ENCODE results near the gene VNN1. TPM values are rescaled to one million over a fixed set of nuclear protein-coding genes. Genes with fewer than 3 reads are reported as not detected.

VNN1 gene
- total and polyA plus RNA-seq, 3 donors from 2014 or later, result 0.16 to 0.54 (median 0.37) TPM

DNA sequence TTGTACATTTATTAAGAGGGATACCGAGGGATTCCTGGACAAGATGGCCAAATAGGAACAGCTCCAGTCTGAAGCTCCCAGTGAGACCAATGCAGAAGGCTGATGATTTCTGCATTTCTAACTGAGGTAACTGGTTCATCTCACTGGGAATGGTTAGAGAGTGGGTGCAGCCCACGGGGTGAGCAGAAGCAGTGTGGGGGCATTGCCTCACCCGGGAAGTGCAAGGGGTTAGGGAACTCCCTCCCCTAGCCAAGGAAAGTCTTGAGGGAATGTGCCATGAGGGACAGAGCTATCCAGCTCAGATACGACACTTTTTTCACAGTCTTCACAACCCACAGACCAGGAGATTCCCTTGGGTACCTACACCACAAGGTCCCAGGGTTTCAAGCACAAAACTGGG, 79.1 kb downstream of the VNN1 start:
- WGBS, 2 donors, result 82% methylated on average over 4 of the region's 4 CpGs
- Histone ChIP-seq H3K36me3 (ENCODE audit: low read depth, missing control alignments) (no peaks in the 10 kb centered on the region), H3K9me3 (no peaks in the 10 kb centered on the region), H3K27me3 (no peaks in the 10 kb centered on the region), H3K4me1 (no peaks in the 10 kb centered on the region), H3K27ac (no peak overlapping the region), H3K4me3 (no peak overlapping the region)
- TF ChIP-seq POLR2A (IDR thresholded peaks at IDR 0.05) (no peak), CTCF (IDR thresholded peaks at IDR 0.05) (no peak)
- no peak for DNase-seq
- intact Hi-C loops (cut with DNase I; ENCODE audit: low total_unique reads), result no loop called here

- Histone ChIP-seq H3K4me1 (no peaks in the 10 kb centered on the region), H3K27ac (no peak overlapping the region), H3K27me3 (no peaks in the 10 kb centered on the region), H3K4me3 (no peak overlapping the region), H3K9me3 (no peaks in the 10 kb centered on the region), H3K36me3 (ENCODE audit: low read depth, missing control alignments) (no peaks in the 10 kb centered on the region)
- intact Hi-C loops (cut with DNase I; ENCODE audit: low total_unique reads), result no loop called here
- TF ChIP-seq POLR2A (IDR thresholded peaks at IDR 0.05), result no peak
- TF ChIP-seq CTCF (IDR thresholded peaks at IDR 0.05), result no peak
- WGBS, 2 donors, result 83 to 92% methylated on average over 2 of the region's 2 CpGs
- no peak for DNase-seq
Observed at GRCh38 chr6:132633362-132633761, 80.5 kb downstream of the VNN1 start.

Other genes with a start within 250 kb of the VNN1 start
- gene STX7, start 200.9 kb downstream of the VNN1 start, total RNA-seq, result 10 to 100 TPM; 12.7 to 18.8 TPM
- gene STX7, start 200.9 kb downstream of the VNN1 start, polyA plus RNA-seq (ENCODE audit: insufficient read depth, low read depth, low replicate concordance), result 16.2 TPM
- gene TAAR9, start 175.8 kb downstream of the VNN1 start, total RNA-seq, result under 1 TPM in 1 of 2 donors, not detected in 1; 0.39 TPM
- not detected for gene TAAR9, start 175.8 kb downstream of the VNN1 start, polyA plus RNA-seq (ENCODE audit: insufficient read depth, low read depth, low replicate concordance)
- gene TAAR8, start 161.4 kb downstream of the VNN1 start, total RNA-seq, result not detected
- not detected for gene TAAR8, start 161.4 kb downstream of the VNN1 start, polyA plus RNA-seq (ENCODE audit: insufficient read depth, low read depth, low replicate concordance)
- gene TAAR6, start 143.7 kb downstream of the VNN1 start, total RNA-seq, result not detected
- gene TAAR6, start 143.7 kb downstream of the VNN1 start, polyA plus RNA-seq (ENCODE audit: insufficient read depth, low read depth, low replicate concordance), result not detected
- gene TAAR5, start 124.3 kb downstream of the VNN1 start, total RNA-seq, result not detected
- gene TAAR5, start 124.3 kb downstream of the VNN1 start, polyA plus RNA-seq (ENCODE audit: insufficient read depth, low read depth, low replicate concordance), result not detected
- not detected for gene TAAR2, start 89.8 kb downstream of the VNN1 start, total RNA-seq
- gene TAAR2, start 89.8 kb downstream of the VNN1 start, polyA plus RNA-seq (ENCODE audit: insufficient read depth, low read depth, low replicate concordance), result not detected
- gene TAAR1, start 54.9 kb downstream of the VNN1 start, total RNA-seq, result not detected
- gene TAAR1, start 54.9 kb downstream of the VNN1 start, polyA plus RNA-seq (ENCODE audit: insufficient read depth, low read depth, low replicate concordance), result not detected
- under 1 TPM; 0.31 to 0.47 TPM for gene VNN2, start 43.8 kb upstream of the VNN1 start, total RNA-seq
- 2.0 TPM for gene VNN2, start 43.8 kb upstream of the VNN1 start, polyA plus RNA-seq (ENCODE audit: insufficient read depth, low read depth, low replicate concordance)
- 1 to 10 TPM; 2.4 to 3.6 TPM for gene SLC18B1, start 84.6 kb upstream of the VNN1 start, total RNA-seq
- gene SLC18B1, start 84.6 kb upstream of the VNN1 start, polyA plus RNA-seq (ENCODE audit: insufficient read depth, low read depth, low replicate concordance), result 7.5 TPM
- gene RPS12, start 100.5 kb upstream of the VNN1 start, total RNA-seq, result 1,000 to 10,000 TPM in 1 of 2 donors, 100 to 1,000 TPM in 1; 451 to 1,185 TPM
- 1,417 TPM for gene RPS12, start 100.5 kb upstream of the VNN1 start, polyA plus RNA-seq (ENCODE audit: insufficient read depth, low read depth, low replicate concordance)

All from testis (tissue), 3 donors.